IPS DF 6.9 (cell line): ENCODE data around the gene TNNT3.

Experiments
- DNase-seq: peaks from one replicate; pipeline ENCODE4 v3.0.0-alpha.2; 2013; ENCODE audit warnings: low read depth, low spot score
- H3K27ac ChIP-seq: one replicate; pipeline ENCODE4 v1.5.1; 2013; ENCODE audit warnings: low read length, control low read depth
- H3K27me3 ChIP-seq: 2 replicates; pipeline ENCODE4 v1.6.1; 2013; ENCODE audit warnings: mild to moderate bottlenecking, low read length; ENCODE audit not compliant: control insufficient read depth, insufficient read depth
- H3K36me3 ChIP-seq: 2 replicates; pipeline ENCODE4 v1.6.1; 2013; ENCODE audit warnings: low read length; ENCODE audit not compliant: control insufficient read depth, insufficient read depth
- H3K4me1 ChIP-seq: 2 replicates; pipeline ENCODE4 v1.6.1; 2013; ENCODE audit warnings: low read length; ENCODE audit not compliant: control insufficient read depth, insufficient read depth
- H3K4me3 ChIP-seq: 2 replicates; pipeline ENCODE4 v1.5.1; 2013; ENCODE audit warnings: mild to moderate bottlenecking, low read length
- H3K9me3 ChIP-seq: 2 replicates; pipeline ENCODE4 v1.6.1; 2013; ENCODE audit warnings: low read length, inconsistent platforms; ENCODE audit not compliant: control insufficient read depth, insufficient read depth
- WGBS: extraction: QIAGEN DNeasy Blood & Tissue Kit; methylation state at CpG from one replicate; pipeline ENCODE4 v1.1.7; 2013; ENCODE audit warnings: mixed read lengths, missing lambda C conversion rate; ENCODE audit not compliant: insufficient read length, insufficient coverage; 5-methylcytosine and 5-hydroxymethylcytosine counted together

Gene TNNT3

DNA sequence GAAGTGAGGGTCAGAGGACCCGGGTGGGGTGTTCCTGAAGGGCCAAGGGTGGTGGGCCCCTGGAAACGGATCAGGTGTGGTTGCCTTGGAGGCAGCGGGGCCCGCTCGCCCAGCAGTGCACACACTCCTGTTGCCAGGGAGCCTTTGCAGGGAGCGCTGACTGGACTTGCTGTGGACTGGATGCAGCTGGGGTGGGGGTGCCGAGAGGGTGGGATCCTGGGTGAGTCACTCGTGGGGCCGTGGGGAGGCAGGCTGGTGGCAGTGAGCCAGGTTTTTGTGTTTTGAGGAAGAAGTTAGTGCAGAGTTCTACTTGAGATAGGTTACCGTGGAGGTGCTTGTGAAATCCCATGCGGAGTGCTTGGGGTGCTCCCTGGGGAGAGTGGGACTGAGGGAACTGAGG, 28.9 kb downstream of the TNNT3 start:
- WGBS = no CpG with 5 or more reads among the region's 11 CpGs

DNA sequence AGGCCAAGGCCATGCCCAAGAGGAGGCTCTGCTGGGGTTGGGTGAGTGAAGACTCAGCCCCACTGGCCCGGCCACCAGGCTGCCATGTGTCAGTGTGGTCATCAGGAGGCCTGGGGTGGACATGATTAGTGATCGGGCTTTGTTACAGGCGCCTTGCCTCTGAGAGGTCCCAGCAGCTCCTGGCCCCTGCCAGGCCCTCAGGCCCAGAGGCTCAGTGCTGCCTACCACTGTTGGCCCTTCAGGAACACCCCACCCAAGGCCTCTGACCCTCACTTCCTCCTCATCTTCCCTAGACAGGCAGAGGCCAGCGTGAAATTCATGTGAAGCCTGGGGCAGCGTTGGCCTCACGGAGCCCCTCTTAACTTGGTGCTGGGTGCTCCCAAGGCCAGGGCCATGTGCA, 29.8 kb downstream of the TNNT3 start:
- H3K4me1 ChIP-seq = no peaks in the 10 kb centered on the region
- no peaks in the 10 kb centered on the region for H3K27me3 ChIP-seq
- H3K36me3 ChIP-seq = no peaks in the 10 kb centered on the region
- H3K27ac ChIP-seq = no peak overlapping the region
- DNase-seq = no peak
- no peaks in the 10 kb centered on the region for H3K9me3 ChIP-seq
- no peak overlapping the region for H3K4me3 ChIP-seq
- WGBS = no CpG with 5 or more reads among the region's 6 CpGs

More for the DNA sequence above, 28.9 kb downstream of the TNNT3 start:
- H3K4me3 ChIP-seq = no peak overlapping the region
- H3K4me1 ChIP-seq = no peaks in the 10 kb centered on the region
- H3K27me3 ChIP-seq = no peaks in the 10 kb centered on the region
- no peaks in the 10 kb centered on the region for H3K36me3 ChIP-seq
- DNase-seq = no peak
- H3K27ac ChIP-seq = no peak overlapping the region
- no peaks in the 10 kb centered on the region for H3K9me3 ChIP-seq

DNA sequence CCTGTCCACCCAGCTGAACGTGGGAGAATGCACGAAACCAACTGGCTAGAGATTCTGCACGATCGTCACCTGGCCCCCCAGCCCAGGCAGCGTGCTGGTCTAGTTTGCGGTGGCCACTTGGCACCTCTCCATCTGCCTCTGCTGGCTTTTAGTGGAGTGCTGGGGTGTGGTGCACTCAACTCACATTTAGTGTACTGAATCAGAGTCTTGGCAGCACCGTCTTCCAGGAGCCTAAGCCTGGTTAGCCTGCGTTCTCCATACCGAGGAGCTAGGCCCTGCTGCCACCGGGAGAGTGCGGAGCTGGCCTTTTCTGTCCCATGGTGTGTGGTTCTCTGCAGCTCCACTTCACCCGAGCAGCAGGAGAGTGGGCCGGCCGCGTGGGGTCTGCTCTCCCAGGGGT, 30.4 kb downstream of the TNNT3 start:
- no peaks in the 10 kb centered on the region for H3K27me3 ChIP-seq
- H3K36me3 ChIP-seq = no peaks in the 10 kb centered on the region
- H3K4me3 ChIP-seq = no peak overlapping the region
- H3K4me1 ChIP-seq = no peaks in the 10 kb centered on the region
- WGBS = no CpG with 5 or more reads among the region's 15 CpGs
- H3K27ac ChIP-seq = no peak overlapping the region
- DNase-seq = no peak
- H3K9me3 ChIP-seq = no peaks in the 10 kb centered on the region

DNA sequence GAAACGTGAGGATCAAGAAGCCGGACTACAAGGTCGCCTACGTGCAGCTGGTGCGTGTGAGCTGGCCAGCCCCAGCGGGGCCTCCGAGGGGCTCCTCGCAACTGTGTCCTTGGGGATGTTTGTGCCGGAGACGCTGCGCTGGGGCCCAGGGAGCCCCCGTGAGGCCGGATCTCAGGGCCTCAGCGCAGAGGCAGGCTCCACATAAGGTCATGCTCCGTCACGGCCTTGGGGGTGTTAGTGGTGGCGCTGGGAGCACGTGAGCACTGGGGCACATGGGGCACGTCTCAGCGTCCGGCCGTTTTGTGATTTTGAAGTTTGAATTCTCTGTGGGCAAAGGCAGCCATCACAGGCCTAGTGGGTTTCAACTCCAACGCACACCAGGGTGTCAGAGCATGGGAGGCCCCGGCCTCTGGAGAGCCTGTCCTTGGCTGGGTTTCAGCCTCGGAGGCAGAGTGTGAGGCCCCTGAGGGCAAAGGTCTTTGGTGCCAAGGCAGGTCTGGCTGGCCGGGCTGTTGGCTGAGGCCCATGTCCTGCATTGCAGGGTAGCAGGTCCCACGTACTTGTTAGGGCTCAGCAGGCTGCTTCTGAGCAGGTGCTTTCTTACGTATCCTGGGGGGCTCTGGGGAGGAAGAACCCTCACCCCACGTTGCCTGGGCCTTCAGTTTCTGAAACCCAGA, 33.4 kb downstream of the TNNT3 start:
- H3K9me3 ChIP-seq = no peaks in the 10 kb centered on the region
- no peaks in the 10 kb centered on the region for H3K36me3 ChIP-seq
- no peak overlapping the region for H3K4me3 ChIP-seq
- DNase-seq = no peak
- H3K27me3 ChIP-seq = no peaks in the 10 kb centered on the region
- H3K27ac ChIP-seq = no peak overlapping the region
- WGBS = no CpG with 5 or more reads among the region's 29 CpGs
- H3K4me1 ChIP-seq = no peaks in the 10 kb centered on the region

DNA sequence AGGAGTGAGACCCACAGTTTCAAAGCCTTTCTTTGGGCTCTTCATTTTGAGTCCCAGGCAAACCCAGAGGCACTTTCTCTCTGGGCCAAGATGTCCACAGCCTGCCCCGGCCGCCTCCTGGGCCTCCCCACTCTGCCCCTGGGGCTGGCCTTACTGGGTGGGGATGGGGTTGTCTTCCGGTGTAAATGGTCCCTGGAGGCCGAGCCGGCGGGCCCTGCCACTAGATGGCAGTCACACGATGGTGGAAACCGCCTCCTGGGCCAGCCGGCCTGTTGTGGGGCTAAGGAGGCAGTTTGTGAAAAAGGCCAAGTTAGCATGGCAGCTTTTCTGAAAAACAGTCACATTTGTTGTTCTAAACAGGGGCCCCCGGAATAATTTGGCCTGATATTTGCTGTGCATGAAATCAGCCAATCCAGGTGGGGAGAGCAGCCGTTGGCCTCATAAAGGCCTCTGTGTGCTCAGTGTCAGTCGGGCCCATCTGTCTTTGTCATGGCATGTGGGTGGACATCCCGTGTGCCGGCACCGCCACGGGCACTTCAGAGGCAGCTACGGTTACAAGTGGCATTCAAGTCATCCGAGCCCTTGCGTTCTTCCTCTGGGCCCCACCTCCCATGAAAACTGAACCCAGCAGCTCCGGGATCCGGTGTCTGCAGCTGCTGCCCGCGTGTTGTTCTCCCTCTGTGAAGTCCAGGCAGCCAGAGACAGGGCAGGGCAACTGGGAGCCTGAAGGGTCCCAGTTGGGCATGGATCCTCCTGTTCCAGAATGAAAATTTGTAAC, 34.2 kb downstream of the TNNT3 start:
- Histone ChIP-seq H3K4me1 (no peaks in the 10 kb centered on the region), H3K27me3 (no peaks in the 10 kb centered on the region), H3K9me3 (no peaks in the 10 kb centered on the region), H3K27ac (no peak overlapping the region), H3K36me3 (no peaks in the 10 kb centered on the region), H3K4me3 (no peak overlapping the region)
- DNase-seq = no peak
- no CpG with 5 or more reads among the region's 23 CpGs for WGBS

DNA sequence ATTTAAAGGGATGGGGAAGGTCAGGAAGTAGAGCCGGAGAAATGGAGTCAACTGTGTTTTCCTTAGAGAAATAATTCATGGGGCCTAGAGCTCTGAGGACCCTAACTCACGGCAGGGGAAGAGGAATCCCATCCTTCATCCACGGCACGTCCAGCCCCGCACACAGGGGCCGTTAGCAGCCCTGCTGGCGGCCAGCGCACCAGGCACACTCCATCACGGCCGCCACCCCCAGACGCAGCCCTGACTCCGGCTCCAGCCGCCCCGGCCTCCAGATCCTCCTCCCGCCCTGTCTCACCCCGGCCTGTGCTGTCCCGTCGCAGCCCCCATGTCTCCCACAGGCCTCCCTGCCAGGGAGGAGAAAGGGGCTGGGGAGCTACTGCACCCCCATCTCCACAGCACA, 38.9 kb downstream of the TNNT3 start:
- DNase-seq = no peak
- Histone ChIP-seq H3K27me3 (no peaks in the 10 kb centered on the region), H3K4me3 (no peak overlapping the region), H3K9me3 (no peaks in the 10 kb centered on the region), H3K36me3 (no peaks in the 10 kb centered on the region), H3K4me1 (no peaks in the 10 kb centered on the region), H3K27ac (no peak overlapping the region)
- no CpG with 5 or more reads among the region's 18 CpGs for WGBS

DNA sequence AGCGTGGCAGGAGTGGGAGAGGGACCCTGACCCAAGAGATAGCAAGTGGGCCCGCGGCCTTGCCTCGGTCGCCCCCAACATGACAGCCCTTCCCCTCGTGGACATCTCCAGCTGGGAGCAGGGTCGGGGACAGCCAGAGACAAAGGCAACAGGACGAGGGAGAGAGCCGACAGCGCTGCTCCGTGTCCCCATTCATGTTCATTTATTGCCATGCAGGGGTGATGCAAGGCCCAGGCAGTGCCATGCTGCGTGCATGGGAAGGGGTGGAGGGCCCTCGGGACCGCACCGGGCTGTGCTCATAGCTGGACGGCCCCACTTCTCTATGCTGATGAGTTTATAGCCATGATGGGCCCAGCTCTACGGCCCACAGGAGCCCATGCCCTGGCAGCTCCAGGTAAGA, 40.3 kb downstream of the TNNT3 start:
- no peak overlapping the region for H3K27ac ChIP-seq
- no peak for DNase-seq
- WGBS = no CpG with 5 or more reads among the region's 17 CpGs
- H3K36me3 ChIP-seq = no peaks in the 10 kb centered on the region
- no peak overlapping the region for H3K4me3 ChIP-seq
- H3K27me3 ChIP-seq = no peaks in the 10 kb centered on the region
- H3K4me1 ChIP-seq = no peaks in the 10 kb centered on the region
- no peaks in the 10 kb centered on the region for H3K9me3 ChIP-seq

DNA sequence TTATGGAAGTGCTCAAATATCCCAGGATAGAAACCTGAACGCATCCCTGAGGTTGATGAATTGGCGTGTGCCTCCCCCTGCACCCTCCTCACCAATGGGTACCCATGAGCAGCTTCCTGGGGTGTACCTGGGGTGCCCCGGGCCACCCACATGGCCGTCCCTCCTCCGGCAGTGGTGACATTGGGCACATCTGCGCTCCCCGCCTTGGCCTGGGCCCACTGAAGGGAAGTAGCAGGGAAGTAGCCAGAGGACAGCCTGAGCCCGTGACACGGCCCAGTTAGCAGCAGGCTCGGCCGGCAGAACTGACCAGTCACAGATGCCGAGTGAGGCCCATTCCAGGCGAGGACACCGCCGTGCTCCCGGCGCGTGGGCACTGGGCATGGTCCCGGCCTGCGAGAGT, 44.4 kb downstream of the TNNT3 start:
- Histone ChIP-seq H3K4me1 (no peaks in the 10 kb centered on the region), H3K4me3 (no peak overlapping the region), H3K27me3 (no peaks in the 10 kb centered on the region), H3K27ac (no peak overlapping the region), H3K9me3 (no peaks in the 10 kb centered on the region), H3K36me3 (no peaks in the 10 kb centered on the region)
- DNase-seq = no peak
- WGBS = no CpG with 5 or more reads among the region's 20 CpGs

DNA sequence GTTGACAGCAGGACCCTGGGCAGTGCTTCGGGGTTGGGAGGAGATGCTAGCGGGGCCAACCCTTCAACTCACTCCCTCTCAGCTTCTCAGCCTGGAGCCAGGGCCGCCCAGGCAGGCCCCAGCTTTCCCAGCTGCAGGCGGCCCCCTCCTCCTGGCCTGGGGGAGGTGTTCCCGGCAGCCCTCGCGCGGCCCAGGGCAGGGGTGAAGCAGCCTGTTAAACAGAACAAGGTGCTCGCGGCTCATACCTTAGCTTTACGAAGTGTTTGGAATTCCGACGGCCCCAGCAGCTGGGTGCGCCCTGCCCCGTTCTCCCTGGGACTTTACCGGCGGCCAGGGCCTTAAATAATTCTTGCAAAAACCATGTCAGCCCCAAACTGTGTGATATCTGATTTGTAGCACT, 44.8 kb downstream of the TNNT3 start:
- no peak for DNase-seq
- Histone ChIP-seq H3K27ac (no peak overlapping the region), H3K4me3 (no peak overlapping the region), H3K27me3 (no peaks in the 10 kb centered on the region), H3K36me3 (no peaks in the 10 kb centered on the region), H3K9me3 (no peaks in the 10 kb centered on the region), H3K4me1 (no peaks in the 10 kb centered on the region)
- no CpG with 5 or more reads among the region's 17 CpGs for WGBS

DNA sequence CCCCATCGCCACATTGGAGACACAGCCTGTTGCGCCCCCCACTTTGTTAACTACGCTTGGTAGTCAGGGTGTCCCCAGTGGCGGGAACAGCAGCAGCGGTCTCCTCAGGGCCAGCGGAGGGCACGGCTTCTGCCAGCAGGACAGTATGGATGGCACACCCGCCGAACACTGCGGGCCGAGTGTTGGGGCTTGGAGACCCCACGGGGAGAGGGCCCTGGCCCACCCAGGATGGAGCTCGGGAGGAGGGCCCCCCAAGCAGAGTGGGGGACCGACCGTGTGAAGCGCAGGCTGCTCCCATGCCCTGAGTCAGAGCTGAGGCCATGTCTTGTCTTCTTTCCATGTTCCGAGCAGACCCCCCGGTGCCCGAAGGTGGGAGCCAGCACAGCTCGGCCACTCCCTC, 45.5 kb downstream of the TNNT3 start:
- no peaks in the 10 kb centered on the region for H3K4me1 ChIP-seq
- WGBS = no CpG with 5 or more reads among the region's 20 CpGs
- DNase-seq = no peak
- H3K27me3 ChIP-seq = no peaks in the 10 kb centered on the region
- no peak overlapping the region for H3K4me3 ChIP-seq
- no peaks in the 10 kb centered on the region for H3K9me3 ChIP-seq
- H3K27ac ChIP-seq = no peak overlapping the region
- no peaks in the 10 kb centered on the region for H3K36me3 ChIP-seq

DNA sequence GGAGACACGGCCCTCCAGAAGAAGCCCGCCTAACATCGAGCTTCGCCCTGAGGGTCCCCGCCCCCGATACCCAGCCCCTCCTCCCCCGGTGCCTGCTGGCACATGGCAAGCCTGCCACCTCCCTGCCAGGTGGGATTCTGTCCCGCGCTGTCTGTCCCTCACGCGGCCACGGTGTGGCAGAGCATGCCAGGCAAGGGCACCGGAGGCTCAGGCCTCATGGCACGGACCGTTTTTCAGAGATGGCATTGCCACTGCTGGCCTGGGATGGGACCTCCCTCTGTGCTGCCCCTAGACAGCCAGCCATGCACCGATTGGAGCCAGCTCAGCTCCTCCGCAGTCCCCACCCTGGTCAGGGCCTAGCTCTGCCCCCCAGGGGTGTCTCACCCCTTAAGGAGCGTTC, 47.0 kb downstream of the TNNT3 start:
- Histone ChIP-seq H3K9me3 (no peaks in the 10 kb centered on the region), H3K36me3 (no peaks in the 10 kb centered on the region), H3K27ac (no peak overlapping the region), H3K4me3 (no peak overlapping the region), H3K4me1 (no peaks in the 10 kb centered on the region), H3K27me3 (no peaks in the 10 kb centered on the region)
- no CpG with 5 or more reads among the region's 18 CpGs for WGBS
- DNase-seq = no peak
